ENCODE measurements around the gene BPIFA3.
"Not testable (repeated sequence)": the region's sequence is repeated elsewhere in the genome, so short reads cannot be mapped to it uniquely, and the experiment has no call there.

BPIFA3 gene

GRCh38 chr20:33217052-33217451 is at the start of gene BPIFA3:
BPIFA3 (plus strand) TSS chr20:33217352; CDS start chr20:33217537, 185 bp downstream.
- no peak for DNase-seq (ENCODE audit: low read depth)

DNA sequence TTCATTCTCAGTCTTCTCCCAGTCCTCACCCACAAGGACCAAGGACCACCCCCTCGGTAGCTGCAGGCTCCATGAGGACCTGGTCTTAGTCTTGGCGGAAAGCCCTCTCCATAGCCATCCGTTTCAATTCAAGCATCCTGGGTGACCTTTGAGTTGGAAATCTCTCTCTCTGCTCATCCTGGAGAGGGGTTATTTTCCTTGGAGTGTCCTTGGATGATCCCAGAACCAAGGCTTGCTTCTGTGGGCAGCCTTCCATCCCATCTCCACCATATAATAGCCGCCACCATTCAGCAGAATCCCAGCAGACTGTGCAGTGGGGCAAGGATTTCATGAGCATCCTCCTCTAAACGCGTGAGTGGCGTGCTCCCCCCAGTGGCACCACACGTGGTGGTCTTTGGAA is 49.3 kb upstream of the BPIFA3 start, which contains the start of gene BPIFA2:
Gene BPIFA2 (plus strand): TSS at position 301 of the 400 bp plus-strand sequence. CDS start 987 bp downstream, outside the sequence.
- DNase-seq (ENCODE audit: low read depth) = no peak

- no peak for DNase-seq (ENCODE audit: low read depth)
These were observed 47.9 kb upstream of the BPIFA3 start for GRCh38 chr20:33169176-33169794.

DNA sequence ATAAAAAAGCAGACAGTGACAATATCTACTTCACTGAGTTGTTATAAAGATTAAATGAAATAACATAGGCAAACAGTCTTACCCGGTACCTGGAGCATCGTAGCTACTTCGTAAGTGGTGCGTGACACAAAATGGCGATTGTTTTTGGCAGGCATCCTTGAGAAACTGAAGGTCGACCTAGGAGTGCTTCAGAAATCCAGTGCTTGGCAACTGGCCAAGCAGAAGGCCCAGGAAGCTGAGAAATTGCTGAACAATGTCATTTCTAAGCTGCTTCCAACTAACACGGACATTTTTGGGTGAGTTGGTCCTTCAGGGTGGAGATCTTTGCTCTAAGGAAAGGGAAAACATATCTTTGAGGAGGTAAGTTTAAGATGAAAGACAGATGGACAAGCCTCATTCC is 44.4 kb upstream of the BPIFA3 start:
- DNase-seq (ENCODE audit: low read depth) = no peak

- DNase-seq (ENCODE audit: low read depth) = no peak
These were observed 42.0 kb upstream of the BPIFA3 start for GRCh38 chr20:33175123-33175522.

DNA sequence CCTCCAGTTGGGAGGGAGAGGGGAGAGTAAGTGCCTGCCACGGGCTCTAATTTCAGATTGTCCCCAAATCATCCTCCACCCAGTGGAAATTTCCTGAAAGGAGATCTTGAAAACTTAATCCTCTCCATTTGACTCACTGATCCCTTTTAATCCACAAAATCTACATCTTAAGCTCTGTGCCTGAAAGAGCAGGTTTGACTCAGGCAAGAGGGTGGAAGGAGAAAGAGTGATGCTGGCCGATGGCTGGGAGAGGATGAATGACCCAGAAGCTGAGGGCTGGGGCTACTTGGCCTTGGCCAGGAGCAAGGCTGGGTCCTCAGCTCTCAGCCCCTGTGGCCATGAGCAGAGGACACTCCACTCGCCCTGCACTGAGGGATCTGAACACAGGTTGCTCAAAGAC is 41.1 kb upstream of the BPIFA3 start:
- DNase-seq (ENCODE audit: low read depth) = no peak

GRCh38 chr20:33177866-33178265 is 39.3 kb upstream of the BPIFA3 start:
- no peak for DNase-seq (ENCODE audit: low read depth)

DNA sequence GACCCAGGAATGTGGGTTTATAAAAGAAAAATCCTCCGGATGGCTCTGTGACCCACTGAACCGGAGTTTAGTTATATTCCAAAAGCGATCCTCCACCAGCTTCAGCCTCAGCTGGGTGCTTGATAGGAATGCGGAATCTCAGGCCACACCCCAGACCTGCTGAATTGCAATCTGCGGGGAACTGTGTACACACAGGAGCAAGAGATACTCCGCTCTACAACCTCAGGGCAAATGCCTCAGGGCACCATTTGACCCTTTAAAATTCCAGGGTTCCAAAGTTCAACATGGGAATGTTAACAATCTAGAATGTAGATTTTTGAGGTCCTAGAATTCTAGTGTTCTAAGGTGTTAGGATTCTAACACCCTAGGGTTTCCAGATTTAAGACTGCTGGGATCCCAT is 38.4 kb upstream of the BPIFA3 start:
- no peak for DNase-seq (ENCODE audit: low read depth)

DNA sequence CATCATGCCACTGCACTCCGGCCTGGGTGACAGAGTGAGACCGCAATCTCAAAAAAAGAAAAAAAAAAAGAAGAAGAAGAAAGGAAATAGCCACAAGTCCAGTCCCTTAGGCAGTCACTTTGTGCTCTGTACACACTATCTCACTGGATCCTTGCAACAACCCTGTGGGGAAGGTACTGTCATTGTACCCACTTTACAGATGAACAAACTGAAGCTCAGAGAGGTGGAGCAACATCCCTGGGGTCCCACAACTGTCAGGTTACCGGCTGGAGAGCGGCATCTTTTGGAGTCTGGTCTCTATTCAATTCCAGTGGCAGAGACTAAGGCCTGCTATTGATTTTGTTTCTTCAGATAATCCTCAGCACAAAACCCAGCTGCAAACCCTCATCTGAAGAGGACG is 37.0 kb upstream of the BPIFA3 start:
- no peak for DNase-seq (ENCODE audit: low read depth)

- no peak for DNase-seq (ENCODE audit: low read depth)
These were observed 35.6 kb upstream of the BPIFA3 start for GRCh38 chr20:33181482-33182093.

- DNase-seq (ENCODE audit: low read depth) = no peak
These were observed 33.8 kb upstream of the BPIFA3 start for GRCh38 chr20:33183312-33183711.

DNA sequence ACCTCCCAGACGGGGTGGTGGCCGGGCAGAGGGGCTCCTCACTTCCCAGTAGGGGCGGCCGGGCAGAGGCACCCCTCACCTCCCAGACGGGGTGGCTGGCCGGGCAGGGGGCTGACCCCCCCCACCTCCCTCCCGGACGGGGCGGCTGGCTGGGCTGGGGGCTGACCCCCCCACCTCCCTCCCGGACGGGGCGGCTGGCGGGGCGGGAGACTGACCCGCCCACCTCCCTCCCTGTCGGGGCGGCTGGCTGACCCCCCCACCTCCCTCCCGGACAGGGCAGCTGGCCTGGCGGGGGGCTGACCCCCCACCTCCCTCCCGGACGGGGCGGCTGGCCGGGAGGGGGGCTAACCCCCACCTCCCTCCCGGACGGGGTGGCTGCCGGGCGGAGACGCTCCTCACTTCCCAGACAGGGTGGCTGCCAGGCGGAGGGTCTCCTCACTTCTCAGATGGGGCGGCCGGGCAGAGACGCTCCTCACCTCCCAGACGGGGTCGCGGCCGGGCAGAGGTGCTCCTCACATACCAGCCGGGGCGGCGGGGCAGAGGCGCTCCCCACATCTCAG is 32.0 kb upstream of the BPIFA3 start:
- DNase-seq (ENCODE audit: low read depth) = not testable (repeated sequence)

DNA sequence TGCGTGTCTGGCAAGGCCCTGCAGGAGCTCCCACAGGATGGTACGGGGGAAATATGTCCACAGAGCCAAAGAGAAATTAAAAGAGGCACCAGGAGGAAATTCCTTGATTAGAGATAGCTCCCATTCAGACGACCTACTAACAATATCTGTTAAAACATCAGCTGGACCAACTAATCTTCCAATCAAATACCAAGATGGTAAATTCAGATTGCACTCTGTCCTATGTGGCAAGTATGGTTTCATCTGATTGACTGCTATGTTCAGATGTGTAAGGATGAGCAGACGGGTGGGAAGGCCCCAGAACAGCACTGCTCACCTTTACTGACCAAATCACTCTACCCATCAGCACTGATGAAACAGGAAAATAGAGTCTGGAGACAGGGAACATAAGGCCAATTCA is 29.7 kb upstream of the BPIFA3 start:
- no peak for DNase-seq (ENCODE audit: low read depth)

DNA sequence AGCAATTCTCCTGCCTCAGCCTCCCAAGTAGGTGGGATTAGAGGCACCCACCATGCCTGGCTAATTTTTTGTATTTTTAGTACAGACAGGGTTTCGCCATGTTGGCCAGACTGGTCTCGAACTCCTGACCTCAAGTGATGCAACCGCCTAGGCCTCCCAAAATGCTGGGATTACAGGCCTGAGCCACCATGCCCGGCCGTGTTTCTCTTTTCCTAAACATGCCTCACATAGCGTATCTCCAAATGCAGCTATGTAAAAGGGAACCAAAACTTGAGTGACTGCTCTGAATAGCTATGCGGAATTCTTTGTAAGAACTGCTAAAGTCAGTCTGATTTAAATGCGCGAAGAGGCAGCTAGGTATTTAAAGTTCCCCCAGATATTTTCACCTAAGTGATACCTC is 28.7 kb upstream of the BPIFA3 start:
- no peak for DNase-seq (ENCODE audit: low read depth)

GRCh38 chr20:33191484-33191883 is 25.7 kb upstream of the BPIFA3 start:
- DNase-seq (ENCODE audit: low read depth) = no peak

GRCh38 chr20:33191955-33192354 is 25.2 kb upstream of the BPIFA3 start:
- DNase-seq (ENCODE audit: low read depth) = no peak

DNA sequence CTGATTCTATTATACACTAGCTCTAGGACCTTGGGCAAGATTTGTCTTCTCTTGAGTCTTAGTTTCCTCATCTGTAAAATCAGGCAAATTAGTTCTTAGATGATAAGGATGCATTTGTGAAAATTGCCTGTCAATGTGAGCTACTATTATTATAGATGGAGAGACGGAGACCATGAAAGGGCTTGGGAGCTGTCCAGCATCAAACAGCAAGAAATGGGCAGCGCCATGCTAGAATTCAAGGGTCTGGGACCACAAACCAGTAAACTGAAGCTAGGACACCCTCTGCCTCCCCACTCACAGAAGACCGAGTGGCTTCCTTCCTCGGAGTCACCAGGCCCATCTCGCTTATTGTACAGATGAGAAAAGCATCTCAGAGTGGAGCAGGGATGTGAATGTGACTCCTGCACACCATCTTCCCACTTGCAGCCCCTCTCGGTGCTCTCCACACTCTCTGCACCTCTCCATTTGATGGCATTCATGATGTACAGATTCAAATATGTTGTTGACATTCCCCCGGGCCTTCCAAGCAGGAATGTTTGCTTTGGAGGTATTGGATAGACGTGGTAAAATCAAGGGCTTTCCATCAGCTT is 24.1 kb upstream of the BPIFA3 start:
- no peak for DNase-seq (ENCODE audit: low read depth)

DNA sequence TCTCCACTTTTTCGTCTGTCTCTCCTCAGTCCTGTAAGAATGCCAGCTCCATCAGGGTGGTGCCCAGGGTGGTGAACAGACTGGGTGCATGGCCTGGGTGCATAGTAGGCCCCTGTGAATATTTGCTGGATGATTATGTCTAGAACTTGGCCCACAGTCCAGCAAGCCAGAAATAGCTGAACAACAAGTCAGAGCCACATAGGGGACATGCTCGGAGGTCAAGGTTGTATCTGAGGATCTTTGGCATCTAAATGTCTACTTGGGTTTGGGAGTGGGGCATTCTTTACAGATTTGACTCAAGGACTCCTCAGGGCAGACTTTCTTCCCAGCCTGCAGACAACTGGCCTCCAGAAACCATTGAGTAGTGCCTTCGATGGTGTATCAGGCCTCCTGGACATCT is 18.1 kb upstream of the BPIFA3 start:
- no peak for DNase-seq (ENCODE audit: low read depth)

DNA sequence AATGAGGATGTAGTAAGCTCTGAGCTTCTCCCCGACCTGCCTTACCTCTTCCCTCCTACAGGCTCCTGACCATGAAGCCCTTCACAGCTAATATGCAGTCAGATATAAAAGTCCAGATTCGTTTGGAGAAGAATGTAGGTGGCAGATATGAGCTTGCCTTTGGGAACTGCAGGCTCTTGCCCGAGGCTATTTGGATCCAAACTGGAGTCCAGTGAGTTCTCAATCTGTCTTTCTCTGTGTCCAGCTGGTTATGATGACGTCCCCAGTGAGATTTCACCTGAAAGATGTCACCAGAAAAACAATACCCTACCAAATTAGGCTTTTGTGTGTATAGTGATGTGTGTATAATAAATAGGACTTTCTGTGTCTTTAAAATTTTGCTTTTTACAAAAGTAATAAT is 14.7 kb upstream of the BPIFA3 start:
- DNase-seq (ENCODE audit: low read depth) = no peak

GRCh38 chr20:33203444-33203843 is 13.7 kb upstream of the BPIFA3 start:
- DNase-seq (ENCODE audit: low read depth) = no peak

DNA sequence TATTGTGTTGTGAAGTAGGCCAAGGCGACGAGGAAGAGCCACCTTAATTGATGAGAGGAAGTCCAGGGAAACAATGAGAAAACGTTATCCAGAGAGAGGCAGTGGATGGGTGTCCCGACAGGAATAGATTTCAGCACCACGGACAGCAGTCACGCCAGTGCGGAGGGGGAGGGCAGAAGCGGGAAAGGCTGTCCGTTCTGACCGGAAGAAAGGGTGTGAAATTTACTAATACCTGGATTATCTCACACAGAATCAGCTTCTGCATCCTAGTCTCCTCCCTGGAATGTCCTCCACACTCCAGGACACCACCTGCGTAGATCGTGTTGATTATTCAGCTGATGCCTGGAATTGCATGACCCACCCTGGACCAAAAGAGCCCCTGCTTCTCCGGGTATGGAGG is 7.4 kb upstream of the BPIFA3 start:
- DNase-seq (ENCODE audit: low read depth) = peak; percentile 5

- no peak for DNase-seq (ENCODE audit: low read depth)
These were observed 6.8 kb upstream of the BPIFA3 start for GRCh38 chr20:33210371-33210770.

DNA sequence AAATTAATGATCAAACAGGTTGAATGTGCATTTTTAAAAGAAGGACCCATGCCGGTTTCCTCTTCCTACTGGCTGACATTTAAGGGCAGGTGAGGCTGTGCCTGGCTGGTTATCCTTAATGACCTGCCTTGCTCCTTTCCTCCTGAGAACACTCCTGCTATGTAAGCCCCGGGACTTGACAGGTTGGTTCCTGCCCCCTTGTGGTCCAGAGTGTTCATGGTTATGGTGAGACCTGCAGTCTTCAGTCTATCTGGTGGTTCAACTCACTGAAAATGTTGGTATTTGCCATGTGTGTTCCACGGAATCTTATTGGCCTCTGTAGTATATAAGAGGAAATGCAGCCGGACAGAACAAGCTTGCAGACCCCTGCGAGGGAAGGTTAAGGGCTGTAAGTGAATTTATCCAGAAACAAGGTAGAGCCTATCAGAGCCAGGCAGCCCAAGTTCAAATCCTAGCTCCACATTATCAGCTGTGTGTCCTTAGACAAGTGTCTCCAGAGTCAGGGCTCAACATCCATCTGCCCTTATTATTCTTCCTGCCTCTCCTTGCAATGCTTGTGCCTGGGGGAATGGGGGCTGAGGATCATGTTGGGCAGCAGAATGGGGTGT is 5.2 kb upstream of the BPIFA3 start:
- DNase-seq (ENCODE audit: low read depth) = no peak

Measured in activated gamma-delta T cell treated with anti-CD3 and anti-CD28 coated beads, Interleukin-2, amount 50 U/mL, for 16 hours (primary cell).